Measurements from ENCODE around the gene PRM3. TPM values are rescaled to one million over a fixed set of nuclear protein-coding genes. Genes with fewer than 3 reads are reported as not detected.
"Not testable (repeated sequence)": the region's sequence is repeated elsewhere in the genome, so short reads cannot be mapped to it uniquely, and the experiment has no call there.

PRM3 gene
- polyA plus RNA-seq, 2 of the 4 experiments (the other 2 are of a cell fraction): not detected

DNA sequence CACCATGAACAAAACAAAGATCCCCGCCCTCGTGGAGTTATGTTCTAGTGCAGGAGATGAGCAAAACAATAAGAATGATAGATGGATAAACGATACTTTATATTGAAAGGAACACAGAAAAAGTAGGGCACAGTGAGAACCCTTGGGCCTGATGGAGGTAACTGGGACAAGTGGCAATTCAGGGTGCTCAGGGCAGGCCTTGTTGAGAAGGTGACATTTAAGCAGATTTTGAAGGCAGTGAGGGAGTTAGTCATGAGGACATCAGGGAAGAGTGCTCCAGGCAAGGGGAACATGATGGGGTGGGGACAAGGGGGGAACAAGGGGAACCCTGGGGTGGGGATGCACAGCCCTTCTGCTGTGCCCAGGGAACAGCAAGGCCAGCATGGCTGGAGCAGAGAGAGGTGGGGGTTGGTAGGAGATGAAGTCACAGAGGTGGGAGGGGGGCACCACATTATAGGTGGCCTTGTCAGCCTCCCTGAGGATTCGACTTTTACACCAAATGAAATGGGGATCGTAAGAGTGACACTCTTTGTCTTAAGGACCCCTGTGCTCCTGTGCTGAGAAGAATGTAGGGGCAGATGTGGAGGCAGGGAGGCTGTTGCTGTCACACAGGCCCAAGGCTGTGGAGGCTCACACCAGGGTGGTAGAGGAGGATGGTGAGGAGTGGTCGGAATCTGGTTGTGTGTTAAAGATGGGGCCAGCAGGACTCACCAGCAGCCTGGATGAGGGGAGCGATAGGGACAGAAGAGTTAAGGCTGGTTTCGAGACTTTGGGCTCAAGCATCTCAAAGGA lies 16.9 kb upstream of the PRM3 start:
- ChIA-PET CTCF (interaction anchor here (1.6 kb wide), 1 partner anchor 34 kb away, joined by 7 read pairs; the partner anchor contains the start of gene SOCS1), POLR2A (no interaction called here)
- TF ChIP-seq EHMT2 (IDR thresholded peaks at IDR 0.05; ENCODE audit: low read depth): no peak
- TF ChIP-seq, protein P1, sequence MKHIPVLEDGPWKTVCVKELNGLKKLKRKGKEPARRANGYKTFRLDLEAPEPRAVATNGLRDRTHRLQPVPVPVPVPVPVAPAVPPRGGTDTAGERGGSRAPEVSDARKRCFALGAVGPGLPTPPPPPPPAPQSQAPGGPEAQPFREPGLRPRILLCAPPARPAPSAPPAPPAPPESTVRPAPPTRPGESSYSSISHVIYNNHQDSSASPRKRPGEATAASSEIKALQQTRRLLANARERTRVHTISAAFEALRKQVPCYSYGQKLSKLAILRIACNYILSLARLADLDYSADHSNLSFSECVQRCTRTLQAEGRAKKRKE (CRISPR knock-in tag; IDR thresholded peaks at IDR 0.05; ENCODE audit: low read depth): no peak
- no peak for TF ChIP-seq FOXS1 (CRISPR knock-in tag; IDR thresholded peaks at IDR 0.05)
- TF ChIP-seq FOSB (CRISPR knock-in tag; IDR thresholded peaks at IDR 0.05): no peak
- TF ChIP-seq RAD21 (conservative IDR thresholded peaks at IDR 0.05 in 1 of 2, IDR thresholded peaks at IDR 0.05 in 1 of 2): no peak
- no peak for TF ChIP-seq EHF (CRISPR knock-in tag; IDR thresholded peaks at IDR 0.05)
- no peak for TF ChIP-seq NPAS2 (CRISPR knock-in tag; IDR thresholded peaks at IDR 0.05; ENCODE audit: borderline replicate concordance)
- no peak for TF ChIP-seq HOXB13 (CRISPR knock-in tag; IDR thresholded peaks at IDR 0.05; ENCODE audit: low read depth)
- no peak for TF ChIP-seq BHLHE40 (IDR thresholded peaks at IDR 0.05; ENCODE audit: low read depth, low read length)
- TF ChIP-seq GATA3 (IDR thresholded peaks at IDR 0.05; ENCODE audit: borderline replicate concordance): no peak
- TF ChIP-seq, protein P2, sequence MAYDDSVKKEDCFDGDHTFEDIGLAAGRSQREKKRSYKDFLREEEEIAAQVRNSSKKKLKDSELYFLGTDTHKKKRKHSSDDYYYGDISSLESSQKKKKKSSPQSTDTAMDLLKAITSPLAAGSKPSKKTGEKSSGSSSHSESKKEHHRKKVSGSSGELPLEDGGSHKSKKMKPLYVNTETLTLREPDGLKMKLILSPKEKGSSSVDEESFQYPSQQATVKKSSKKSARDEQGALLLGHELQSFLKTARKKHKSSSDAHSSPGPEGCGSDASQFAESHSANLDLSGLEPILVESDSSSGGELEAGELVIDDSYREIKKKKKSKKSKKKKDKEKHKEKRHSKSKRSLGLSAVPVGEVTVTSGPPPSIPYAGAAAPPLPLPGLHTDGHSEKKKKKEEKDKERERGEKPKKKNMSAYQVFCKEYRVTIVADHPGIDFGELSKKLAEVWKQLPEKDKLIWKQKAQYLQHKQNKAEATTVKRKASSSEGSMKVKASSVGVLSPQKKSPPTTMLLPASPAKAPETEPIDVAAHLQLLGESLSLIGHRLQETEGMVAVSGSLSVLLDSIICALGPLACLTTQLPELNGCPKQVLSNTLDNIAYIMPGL (CRISPR knock-in tag; IDR thresholded peaks at IDR 0.05; ENCODE audit: borderline replicate concordance): no peak
- TF ChIP-seq MYC (IDR thresholded peaks at IDR 0.05; ENCODE audit: borderline replicate concordance, low read length): no peak
- TF ChIP-seq, protein P3, sequence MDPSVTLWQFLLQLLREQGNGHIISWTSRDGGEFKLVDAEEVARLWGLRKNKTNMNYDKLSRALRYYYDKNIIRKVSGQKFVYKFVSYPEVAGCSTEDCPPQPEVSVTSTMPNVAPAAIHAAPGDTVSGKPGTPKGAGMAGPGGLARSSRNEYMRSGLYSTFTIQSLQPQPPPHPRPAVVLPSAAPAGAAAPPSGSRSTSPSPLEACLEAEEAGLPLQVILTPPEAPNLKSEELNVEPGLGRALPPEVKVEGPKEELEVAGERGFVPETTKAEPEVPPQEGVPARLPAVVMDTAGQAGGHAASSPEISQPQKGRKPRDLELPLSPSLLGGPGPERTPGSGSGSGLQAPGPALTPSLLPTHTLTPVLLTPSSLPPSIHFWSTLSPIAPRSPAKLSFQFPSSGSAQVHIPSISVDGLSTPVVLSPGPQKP (IDR thresholded peaks at IDR 0.05; ENCODE audit: low read depth, low read length): no peak
- TF ChIP-seq EP300 (IDR thresholded peaks at IDR 0.05): no peak
- no peak for TF ChIP-seq ZSCAN20 (CRISPR knock-in tag; IDR thresholded peaks at IDR 0.05)
- TF ChIP-seq NR3C1 (IDR thresholded peaks at IDR 0.05): no peak
- no peak for TF ChIP-seq FOSL2 (IDR thresholded peaks at IDR 0.05)
- TF ChIP-seq FOSL2 (CRISPR knock-in tag; IDR thresholded peaks at IDR 0.05): no peak
- ATAC-seq (no peak), DNase-seq (ENCODE audit: low read depth in 1 of 2, low spot score in 1 of 2) (no peak), FAIRE-seq (no peak)
- Histone ChIP-seq H3K4me2 (no peak overlapping the region), H3K4me1 (no peaks in the 10 kb centered on the region), H3K27ac (no peak overlapping the region), H3K4me3 (no peak overlapping the region), H3K9me3 (no peaks in the 10 kb centered on the region)
- 46% methylated on average over 8 of the region's 8 CpGs for WGBS (ENCODE audit: missing lambda C conversion rate)

DNA sequence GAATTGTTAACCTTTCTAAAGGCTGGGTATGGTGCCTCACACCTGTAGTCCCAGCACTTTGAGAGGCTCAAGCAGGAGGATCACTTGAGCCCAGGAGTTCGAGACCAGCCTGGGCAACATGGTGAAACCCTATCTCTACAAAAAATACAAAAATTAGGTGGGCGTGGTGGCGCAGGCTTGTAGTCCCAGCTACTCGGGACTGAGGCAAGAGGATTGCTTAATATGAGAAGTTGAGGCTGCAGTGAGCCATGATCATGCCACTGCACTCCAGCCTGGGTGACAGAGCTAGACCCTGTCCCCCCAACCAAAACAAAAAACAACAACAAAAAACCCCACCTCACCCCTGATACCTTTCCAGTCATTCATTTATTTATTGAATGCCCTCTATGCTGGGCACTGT lies 16.3 kb upstream of the PRM3 start:
- POLR2A ChIA-PET: interaction anchor here (1.6 kb wide), 1 partner anchor 34 kb away, joined by 7 read pairs; the partner anchor contains the start of gene SOCS1
- H3K4me2 ChIP-seq; H3K4me1 ChIP-seq; H3K9me3 ChIP-seq; H3K27ac ChIP-seq; DNase-seq (ENCODE audit: low read depth in 1 of 2, low spot score in 1 of 2); ATAC-seq; H3K4me3 ChIP-seq; FAIRE-seq: not testable (repeated sequence)
- WGBS (ENCODE audit: missing lambda C conversion rate): 47% methylated on average over 4 of the region's 4 CpGs
- CTCF ChIA-PET: interaction anchor here (0.8 to 1.2 kb wide), 2 partner anchors 32 to 325 kb away, joined by 3 to 4 read pairs; no protein-coding TSS in a partner anchor

DNA sequence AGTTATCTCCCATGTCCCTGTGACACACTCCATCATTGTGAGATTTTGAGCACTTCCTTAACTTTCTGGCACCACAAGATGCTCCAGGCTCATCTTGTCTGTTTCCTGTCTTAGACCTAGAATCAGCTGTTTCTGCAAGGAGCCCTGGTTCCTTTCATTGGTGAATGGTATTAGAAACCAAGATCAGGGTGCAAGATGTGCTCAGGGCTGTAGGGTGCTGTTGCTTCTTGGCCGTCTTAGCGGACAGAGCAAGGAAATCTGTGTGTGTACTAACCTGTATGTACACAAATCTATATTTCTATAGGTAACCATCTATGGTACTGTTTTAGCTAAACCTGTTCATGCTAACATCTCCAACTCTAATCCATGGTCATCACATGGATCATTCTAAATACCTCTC lies 15.8 kb upstream of the PRM3 start:
- WGBS (ENCODE audit: missing lambda C conversion rate): 89% methylated on average over 2 of the region's 2 CpGs
- POLR2A ChIA-PET: interaction anchor here (1.6 kb wide), 1 partner anchor 33 kb away, joined by 7 read pairs; the partner anchor contains the start of gene SOCS1

More for the DNA sequence above, 15.8 kb upstream of the PRM3 start:
- ATAC-seq (no peak), DNase-seq (ENCODE audit: low read depth in 1 of 2, low spot score in 1 of 2) (no peak), FAIRE-seq (no peak)
- Histone ChIP-seq H3K4me1 (no peaks in the 10 kb centered on the region), H3K4me2 (no peak overlapping the region), H3K27ac (no peak overlapping the region), H3K9me3 (no peaks in the 10 kb centered on the region), H3K4me3 (no peak overlapping the region)
- CTCF ChIA-PET: interaction anchor here (0.8 to 1.2 kb wide), 2 partner anchors 32 to 325 kb away, joined by 3 to 4 read pairs; no protein-coding TSS in a partner anchor
- TF ChIP-seq HOXB13 (CRISPR knock-in tag; IDR thresholded peaks at IDR 0.05; ENCODE audit: low read depth) (no peak), JUNB (IDR thresholded peaks at IDR 0.05) (no peak), CBX2 (IDR thresholded peaks at IDR 0.05; ENCODE audit: borderline replicate concordance, low read depth) (no peak), ESRRA (IDR thresholded peaks at IDR 0.05; ENCODE audit: borderline replicate concordance, low read length) (no peak), GATA3 (IDR thresholded peaks at IDR 0.05; ENCODE audit: borderline replicate concordance) (no peak), FOSL2 (IDR thresholded peaks at IDR 0.05) (no peak), FOSL2 (CRISPR knock-in tag; IDR thresholded peaks at IDR 0.05) (no peak)
- TF ChIP-seq, protein P2 (CRISPR knock-in tag; IDR thresholded peaks at IDR 0.05; ENCODE audit: borderline replicate concordance): no peak
- TF ChIP-seq, protein P4, sequence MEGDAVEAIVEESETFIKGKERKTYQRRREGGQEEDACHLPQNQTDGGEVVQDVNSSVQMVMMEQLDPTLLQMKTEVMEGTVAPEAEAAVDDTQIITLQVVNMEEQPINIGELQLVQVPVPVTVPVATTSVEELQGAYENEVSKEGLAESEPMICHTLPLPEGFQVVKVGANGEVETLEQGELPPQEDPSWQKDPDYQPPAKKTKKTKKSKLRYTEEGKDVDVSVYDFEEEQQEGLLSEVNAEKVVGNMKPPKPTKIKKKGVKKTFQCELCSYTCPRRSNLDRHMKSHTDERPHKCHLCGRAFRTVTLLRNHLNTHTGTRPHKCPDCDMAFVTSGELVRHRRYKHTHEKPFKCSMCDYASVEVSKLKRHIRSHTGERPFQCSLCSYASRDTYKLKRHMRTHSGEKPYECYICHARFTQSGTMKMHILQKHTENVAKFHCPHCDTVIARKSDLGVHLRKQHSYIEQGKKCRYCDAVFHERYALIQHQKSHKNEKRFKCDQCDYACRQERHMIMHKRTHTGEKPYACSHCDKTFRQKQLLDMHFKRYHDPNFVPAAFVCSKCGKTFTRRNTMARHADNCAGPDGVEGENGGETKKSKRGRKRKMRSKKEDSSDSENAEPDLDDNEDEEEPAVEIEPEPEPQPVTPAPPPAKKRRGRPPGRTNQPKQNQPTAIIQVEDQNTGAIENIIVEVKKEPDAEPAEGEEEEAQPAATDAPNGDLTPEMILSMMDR (IDR thresholded peaks at IDR 0.05): no peak
- TF ChIP-seq, protein P3 (IDR thresholded peaks at IDR 0.05; ENCODE audit: low read depth, low read length): no peak

All from A549 (cell line).